Suprapubic skin (tissue), 3 donors: ENCODE measurements around the gene PBLD.

ENCODE experiments used
- EP300 ChIP-seq: sonication (generic); formaldehyde crosslinking; IDR thresholded peaks from one replicate; pipeline ENCODE4 v1.6.1; 2017; ENCODE audit warnings: antibody characterized with exemption
- POLR2A ChIP-seq, 2 donors: fragments of 450-650 bp; IDR thresholded peaks; one replicate each; pipeline ENCODE4 v1.6.1; 2017; ENCODE audit warnings: antibody characterized with exemption in 2 of 2, mild to moderate bottlenecking in 2 of 2, moderate library complexity in 2 of 2
- TF ChIP-seq, protein P1 (sequence below), 2 donors: fragments of 200-600 bp in 1 of 2; fragments of 450-650 bp in 1 of 2; sonication (generic) in 1 of 2; IDR thresholded peaks; one replicate each; pipeline ENCODE4 v1.5.1; 2016 to 2019; ENCODE audit warnings: antibody characterized with exemption in 2 of 2, mild to moderate bottlenecking in 1 of 2, moderate library complexity in 1 of 2

DNA sequence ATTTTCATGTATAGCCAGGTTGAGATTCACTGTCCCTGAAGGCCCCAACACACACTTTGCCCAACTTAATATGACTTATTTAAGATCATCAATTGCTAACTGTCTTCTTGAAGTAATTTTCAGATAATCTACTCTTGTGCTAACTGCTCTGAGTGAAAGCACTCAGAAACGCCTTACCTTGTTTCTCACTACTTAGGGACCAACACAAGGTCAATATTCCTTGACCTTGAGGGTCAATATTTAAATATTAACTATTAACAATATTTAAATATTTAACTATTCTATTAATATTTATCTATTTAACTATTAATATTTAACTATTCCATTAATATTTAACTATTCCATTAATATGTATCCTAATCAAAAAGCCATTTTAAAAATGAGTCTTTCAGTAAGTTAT is 26.9 kb downstream of the PBLD start:
- TF ChIP-seq POLR2A (IDR thresholded peaks at IDR 0.05), result no peak
- TF ChIP-seq, protein P1, sequence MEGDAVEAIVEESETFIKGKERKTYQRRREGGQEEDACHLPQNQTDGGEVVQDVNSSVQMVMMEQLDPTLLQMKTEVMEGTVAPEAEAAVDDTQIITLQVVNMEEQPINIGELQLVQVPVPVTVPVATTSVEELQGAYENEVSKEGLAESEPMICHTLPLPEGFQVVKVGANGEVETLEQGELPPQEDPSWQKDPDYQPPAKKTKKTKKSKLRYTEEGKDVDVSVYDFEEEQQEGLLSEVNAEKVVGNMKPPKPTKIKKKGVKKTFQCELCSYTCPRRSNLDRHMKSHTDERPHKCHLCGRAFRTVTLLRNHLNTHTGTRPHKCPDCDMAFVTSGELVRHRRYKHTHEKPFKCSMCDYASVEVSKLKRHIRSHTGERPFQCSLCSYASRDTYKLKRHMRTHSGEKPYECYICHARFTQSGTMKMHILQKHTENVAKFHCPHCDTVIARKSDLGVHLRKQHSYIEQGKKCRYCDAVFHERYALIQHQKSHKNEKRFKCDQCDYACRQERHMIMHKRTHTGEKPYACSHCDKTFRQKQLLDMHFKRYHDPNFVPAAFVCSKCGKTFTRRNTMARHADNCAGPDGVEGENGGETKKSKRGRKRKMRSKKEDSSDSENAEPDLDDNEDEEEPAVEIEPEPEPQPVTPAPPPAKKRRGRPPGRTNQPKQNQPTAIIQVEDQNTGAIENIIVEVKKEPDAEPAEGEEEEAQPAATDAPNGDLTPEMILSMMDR (IDR thresholded peaks at IDR 0.05), result no peak
- no peak for TF ChIP-seq EP300
